HCT116 (cell line): ENCODE measurements around the gene RINL.
"Not testable (repeated sequence)": the region's sequence is repeated elsewhere in the genome, so short reads cannot be mapped to it uniquely, and the experiment has no call there.

ENCODE experiments used
- CEBPB ChIP-seq: IDR thresholded peaks from 2 replicates; pipeline ENCODE4 v1.6.1; 2012; ENCODE audit warnings: low read depth
- EGR1 ChIP-seq: IDR thresholded peaks from 2 replicates; pipeline ENCODE4 v1.6.1; 2012; ENCODE audit warnings: low read depth
- EZH2 ChIP-seq: fragments of 200-600 bp; sonication (generic); IDR thresholded peaks from 2 replicates; pipeline ENCODE4 v1.6.1; 2017; ENCODE audit warnings: antibody characterized with exemption, mixed run types
- FOSL1 ChIP-seq: IDR thresholded peaks from 2 replicates; pipeline ENCODE4 v1.6.1; 2012; ENCODE audit warnings: low read depth
- JUND ChIP-seq: IDR thresholded peaks from 2 replicates; pipeline ENCODE4 v1.6.1; 2012
- MAX ChIP-seq: IDR thresholded peaks from 2 replicates; pipeline ENCODE4 v1.6.1; 2012
- POLR2A ChIP-seq: IDR thresholded peaks from 2 replicates; pipeline ENCODE4 v1.7.0; 2011; ENCODE audit warnings: borderline replicate concordance; ENCODE audit not compliant: insufficient read depth, insufficient read length; ENCODE audit errors: extremely low read depth
- POLR2AphosphoS5 ChIP-seq: IDR thresholded peaks from 2 replicates; pipeline ENCODE4 v1.6.1; 2011; ENCODE audit warnings: mild to moderate bottlenecking, low read depth, low read length, moderate library complexity
- RAD21 ChIP-seq: IDR thresholded peaks from 2 replicates; pipeline ENCODE4 v1.6.1; 2012; ENCODE audit warnings: low read depth, mild to moderate bottlenecking
- SP1 ChIP-seq: IDR thresholded peaks from 2 replicates; pipeline ENCODE4 v1.6.1; 2012; ENCODE audit warnings: low read depth
- YY1 ChIP-seq: IDR thresholded peaks from 2 replicates; pipeline ENCODE4 v1.6.1; 2011; ENCODE audit warnings: low read length, low read depth, moderate library complexity, mild to moderate bottlenecking; ENCODE audit not compliant: insufficient replicate concordance; ENCODE audit errors: extremely low read depth
- ZFX ChIP-seq: fragments of 450-650 bp; IDR thresholded peaks from 2 replicates; pipeline ENCODE4 v1.6.1; 2017
- TF ChIP-seq, protein P1 (sequence below), 3 experiments: fragments of 200-600 bp in 1 of 3; sonication (generic) in 1 of 3; IDR thresholded peaks in 2 of 3; conservative IDR thresholded peaks in 1 of 3; 2 replicates each; pipeline ENCODE4 v1.5.1; 2012 to 2017; ENCODE audit warnings: low read depth in 2 of 3, low read length in 2 of 3, antibody characterized with exemption in 1 of 3, borderline replicate concordance in 1 of 3, control low read depth in 1 of 3, mild to moderate bottlenecking in 1 of 3, mixed read lengths in 1 of 3, mixed run types in 1 of 3, moderate library complexity in 1 of 3; ENCODE audit not compliant: insufficient read depth in 1 of 3
- TF ChIP-seq, protein P2 (sequence below): IDR thresholded peaks from 2 replicates; pipeline ENCODE4 v1.6.1; 2011; ENCODE audit warnings: mild to moderate bottlenecking, low read length, moderate library complexity; ENCODE audit not compliant: insufficient replicate concordance; ENCODE audit errors: extremely low read depth

DNA sequence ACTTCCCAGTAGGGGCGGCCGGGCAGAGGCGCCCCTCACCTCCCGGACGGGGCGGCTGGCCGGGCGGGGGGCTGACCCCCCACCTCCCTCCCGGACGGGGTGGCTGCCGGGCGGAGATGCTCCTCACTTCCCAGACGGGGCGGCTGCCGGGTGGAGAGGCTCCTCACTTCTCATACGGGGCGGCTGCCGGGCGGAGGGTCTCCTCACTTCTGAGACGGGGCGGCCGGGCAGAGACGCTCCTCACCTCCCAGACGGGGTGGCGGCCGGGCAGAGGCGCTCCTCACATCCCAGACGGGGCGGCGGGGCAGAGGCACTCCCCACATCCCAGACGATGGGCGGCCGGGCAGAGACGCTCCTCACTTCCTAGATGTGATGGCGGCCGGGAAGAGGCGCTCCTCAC, 22.3 kb downstream of the RINL start:
- not testable (repeated sequence) for TF ChIP-seq JUND, POLR2A, CEBPB, EZH2, POLR2AphosphoS5, YY1, RAD21, EGR1, MAX, FOSL1, SP1, ZFX
- TF ChIP-seq, protein P1, sequence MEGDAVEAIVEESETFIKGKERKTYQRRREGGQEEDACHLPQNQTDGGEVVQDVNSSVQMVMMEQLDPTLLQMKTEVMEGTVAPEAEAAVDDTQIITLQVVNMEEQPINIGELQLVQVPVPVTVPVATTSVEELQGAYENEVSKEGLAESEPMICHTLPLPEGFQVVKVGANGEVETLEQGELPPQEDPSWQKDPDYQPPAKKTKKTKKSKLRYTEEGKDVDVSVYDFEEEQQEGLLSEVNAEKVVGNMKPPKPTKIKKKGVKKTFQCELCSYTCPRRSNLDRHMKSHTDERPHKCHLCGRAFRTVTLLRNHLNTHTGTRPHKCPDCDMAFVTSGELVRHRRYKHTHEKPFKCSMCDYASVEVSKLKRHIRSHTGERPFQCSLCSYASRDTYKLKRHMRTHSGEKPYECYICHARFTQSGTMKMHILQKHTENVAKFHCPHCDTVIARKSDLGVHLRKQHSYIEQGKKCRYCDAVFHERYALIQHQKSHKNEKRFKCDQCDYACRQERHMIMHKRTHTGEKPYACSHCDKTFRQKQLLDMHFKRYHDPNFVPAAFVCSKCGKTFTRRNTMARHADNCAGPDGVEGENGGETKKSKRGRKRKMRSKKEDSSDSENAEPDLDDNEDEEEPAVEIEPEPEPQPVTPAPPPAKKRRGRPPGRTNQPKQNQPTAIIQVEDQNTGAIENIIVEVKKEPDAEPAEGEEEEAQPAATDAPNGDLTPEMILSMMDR (IDR thresholded peaks at IDR 0.05 in 2 of 3, conservative IDR thresholded peaks at IDR 0.05 in 1 of 3; ENCODE audit: borderline replicate concordance in 1 of 3, insufficient read depth in 1 of 3, low read depth in 2 of 3, low read length in 2 of 3), result not testable (repeated sequence)
- TF ChIP-seq, protein P2, sequence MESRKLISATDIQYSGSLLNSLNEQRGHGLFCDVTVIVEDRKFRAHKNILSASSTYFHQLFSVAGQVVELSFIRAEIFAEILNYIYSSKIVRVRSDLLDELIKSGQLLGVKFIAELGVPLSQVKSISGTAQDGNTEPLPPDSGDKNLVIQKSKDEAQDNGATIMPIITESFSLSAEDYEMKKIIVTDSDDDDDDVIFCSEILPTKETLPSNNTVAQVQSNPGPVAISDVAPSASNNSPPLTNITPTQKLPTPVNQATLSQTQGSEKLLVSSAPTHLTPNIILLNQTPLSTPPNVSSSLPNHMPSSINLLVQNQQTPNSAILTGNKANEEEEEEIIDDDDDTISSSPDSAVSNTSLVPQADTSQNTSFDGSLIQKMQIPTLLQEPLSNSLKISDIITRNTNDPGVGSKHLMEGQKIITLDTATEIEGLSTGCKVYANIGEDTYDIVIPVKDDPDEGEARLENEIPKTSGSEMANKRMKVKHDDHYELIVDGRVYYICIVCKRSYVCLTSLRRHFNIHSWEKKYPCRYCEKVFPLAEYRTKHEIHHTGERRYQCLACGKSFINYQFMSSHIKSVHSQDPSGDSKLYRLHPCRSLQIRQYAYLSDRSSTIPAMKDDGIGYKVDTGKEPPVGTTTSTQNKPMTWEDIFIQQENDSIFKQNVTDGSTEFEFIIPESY, result not testable (repeated sequence)
